HG03095 (cell line): ENCODE measurements around the gene C12orf75.
A peak's percentile ranks its signal among the peaks of the same experiment; 100 is the strongest.
"Not testable (repeated sequence)": the region's sequence is repeated elsewhere in the genome, so short reads cannot be mapped to it uniquely, and the experiment has no call there.

Source experiments
- ATAC-seq: cut with Tn5 transposase; IDR thresholded peaks from one replicate; pipeline ENCODE4 v1.9.1; 2021; ENCODE audit warnings: moderate library complexity; ENCODE audit not compliant: unreplicated experiment

Gene C12orf75

GRCh38 chr12:105330283-105330930 is at the start of gene C12orf75:
Gene C12orf75 (plus strand): TSS chr12:105330691. CDS start chr12:105330892, 201 bp downstream.
- ATAC-seq: peak; percentile 71

GRCh38 chr12:105280966-105281693 is 49.4 kb upstream of the C12orf75 start:
- no peak for ATAC-seq

GRCh38 chr12:105281694-105282049 is 48.8 kb upstream of the C12orf75 start:
- no peak for ATAC-seq

GRCh38 chr12:105285378-105285777 is 45.1 kb upstream of the C12orf75 start:
- no peak for ATAC-seq

GRCh38 chr12:105287408-105287807 is 43.1 kb upstream of the C12orf75 start:
- ATAC-seq: no peak

GRCh38 chr12:105288311-105288996 is 42.0 kb upstream of the C12orf75 start:
- no peak for ATAC-seq

GRCh38 chr12:105289114-105289904 is 41.2 kb upstream of the C12orf75 start:
- ATAC-seq: no peak

- no peak for ATAC-seq
Observed at GRCh38 chr12:105291531-105291930, 39.0 kb upstream of the C12orf75 start.

- no peak for ATAC-seq
Observed at GRCh38 chr12:105292705-105293104, 37.8 kb upstream of the C12orf75 start.

GRCh38 chr12:105293187-105293586 is 37.3 kb upstream of the C12orf75 start:
- ATAC-seq: no peak

- no peak for ATAC-seq
Observed at GRCh38 chr12:105294161-105294560, 36.3 kb upstream of the C12orf75 start.

- ATAC-seq: no peak
Observed at GRCh38 chr12:105294886-105295479, 35.5 kb upstream of the C12orf75 start.

- no peak for ATAC-seq
Observed at GRCh38 chr12:105296116-105297089, 34.1 kb upstream of the C12orf75 start.

GRCh38 chr12:105300883-105301282 is 29.6 kb upstream of the C12orf75 start:
- ATAC-seq: no peak

- no peak for ATAC-seq
Observed at GRCh38 chr12:105301696-105302095, 28.8 kb upstream of the C12orf75 start.

- not testable (repeated sequence) for ATAC-seq
Observed at GRCh38 chr12:105302986-105303385, 27.5 kb upstream of the C12orf75 start.

- ATAC-seq: not testable (repeated sequence)
Observed at GRCh38 chr12:105304626-105305025, 25.9 kb upstream of the C12orf75 start.

GRCh38 chr12:105307601-105308314 is 22.7 kb upstream of the C12orf75 start:
- not testable (repeated sequence) for ATAC-seq

- not testable (repeated sequence) for ATAC-seq
Observed at GRCh38 chr12:105308839-105309238, 21.7 kb upstream of the C12orf75 start.
